ENCODE data around the gene CCDC30.

CCDC30 gene

GRCh38 chr1:42518908-42519307, 55.8 kb downstream of the CCDC30 start:
- DNase-seq (ENCODE audit: low read depth): no peak
- TF ChIP-seq MYC (IDR thresholded peaks at IDR 0.05; ENCODE audit: low read depth, low read length) (no peak), POLR2A (IDR thresholded peaks at IDR 0.05; ENCODE audit: extremely low read depth, insufficient read length) (no peak)
- TF ChIP-seq, protein P1, sequence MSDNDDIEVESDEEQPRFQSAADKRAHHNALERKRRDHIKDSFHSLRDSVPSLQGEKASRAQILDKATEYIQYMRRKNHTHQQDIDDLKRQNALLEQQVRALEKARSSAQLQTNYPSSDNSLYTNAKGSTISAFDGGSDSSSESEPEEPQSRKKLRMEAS (IDR thresholded peaks at IDR 0.05; ENCODE audit: low read depth, low read length): no peak
- TF ChIP-seq, protein P2, sequence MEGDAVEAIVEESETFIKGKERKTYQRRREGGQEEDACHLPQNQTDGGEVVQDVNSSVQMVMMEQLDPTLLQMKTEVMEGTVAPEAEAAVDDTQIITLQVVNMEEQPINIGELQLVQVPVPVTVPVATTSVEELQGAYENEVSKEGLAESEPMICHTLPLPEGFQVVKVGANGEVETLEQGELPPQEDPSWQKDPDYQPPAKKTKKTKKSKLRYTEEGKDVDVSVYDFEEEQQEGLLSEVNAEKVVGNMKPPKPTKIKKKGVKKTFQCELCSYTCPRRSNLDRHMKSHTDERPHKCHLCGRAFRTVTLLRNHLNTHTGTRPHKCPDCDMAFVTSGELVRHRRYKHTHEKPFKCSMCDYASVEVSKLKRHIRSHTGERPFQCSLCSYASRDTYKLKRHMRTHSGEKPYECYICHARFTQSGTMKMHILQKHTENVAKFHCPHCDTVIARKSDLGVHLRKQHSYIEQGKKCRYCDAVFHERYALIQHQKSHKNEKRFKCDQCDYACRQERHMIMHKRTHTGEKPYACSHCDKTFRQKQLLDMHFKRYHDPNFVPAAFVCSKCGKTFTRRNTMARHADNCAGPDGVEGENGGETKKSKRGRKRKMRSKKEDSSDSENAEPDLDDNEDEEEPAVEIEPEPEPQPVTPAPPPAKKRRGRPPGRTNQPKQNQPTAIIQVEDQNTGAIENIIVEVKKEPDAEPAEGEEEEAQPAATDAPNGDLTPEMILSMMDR (IDR thresholded peaks at IDR 0.05; ENCODE audit: low read depth, low read length): no peak
- H3K4me3 ChIP-seq (ENCODE audit: low read depth, low read length): no peak overlapping the region

- DNase-seq (ENCODE audit: low read depth): no peak
- no peak overlapping the region for H3K4me3 ChIP-seq (ENCODE audit: low read depth, low read length)
- TF ChIP-seq, protein P2 (IDR thresholded peaks at IDR 0.05; ENCODE audit: low read depth, low read length): no peak
- TF ChIP-seq, protein P1 (IDR thresholded peaks at IDR 0.05; ENCODE audit: low read depth, low read length): no peak
- TF ChIP-seq POLR2A (IDR thresholded peaks at IDR 0.05; ENCODE audit: extremely low read depth, insufficient read length) (no peak), MYC (IDR thresholded peaks at IDR 0.05; ENCODE audit: low read depth, low read length) (no peak)
These were observed 60.1 kb downstream of the CCDC30 start for GRCh38 chr1:42523171-42523570.

DNA sequence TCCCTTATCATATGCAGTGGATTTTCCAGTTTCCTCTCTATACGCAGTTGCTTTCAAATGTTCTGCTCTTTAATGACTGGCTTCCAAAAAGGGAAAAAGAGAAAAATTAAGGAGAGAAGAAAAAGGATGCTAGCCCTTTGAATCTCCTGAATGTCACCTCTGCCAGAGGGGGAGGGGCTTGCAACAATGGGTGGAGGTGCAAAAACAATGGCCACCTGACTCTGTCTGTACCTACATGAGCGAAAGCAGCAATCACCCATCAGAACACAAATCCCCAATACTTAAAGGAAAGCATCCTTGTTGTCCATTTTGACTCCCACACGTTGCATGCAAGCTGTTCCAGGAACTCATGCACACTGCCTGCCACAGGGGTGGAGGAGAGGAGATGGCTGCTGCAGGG, 61.2 kb downstream of the CCDC30 start:
- no peak for DNase-seq (ENCODE audit: low read depth)
- H3K4me3 ChIP-seq (ENCODE audit: low read depth, low read length): no peak overlapping the region
- TF ChIP-seq, protein P2 (IDR thresholded peaks at IDR 0.05; ENCODE audit: low read depth, low read length): no peak

DNA sequence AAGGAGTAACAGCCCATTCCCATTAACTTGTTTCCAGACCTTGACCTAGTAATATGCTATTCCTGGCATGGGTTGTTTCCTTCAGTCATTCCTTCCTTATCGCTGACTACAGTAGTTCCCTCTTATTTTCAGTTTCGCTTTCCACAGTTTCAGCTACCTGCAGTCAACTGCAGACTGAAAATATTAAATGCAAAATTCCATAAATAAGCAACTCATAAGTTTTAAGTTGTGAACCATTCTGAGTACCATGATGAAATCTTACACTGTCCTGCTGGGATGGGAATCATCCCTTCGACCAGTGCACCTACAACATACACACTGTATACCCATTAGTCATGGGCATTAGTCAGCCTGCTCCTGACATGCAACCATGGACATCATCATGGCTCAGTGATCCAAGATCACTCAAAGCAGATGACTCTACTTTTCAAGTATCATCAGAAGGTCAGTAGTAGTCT, 66.7 kb downstream of the CCDC30 start:
- no peak overlapping the region for H3K4me3 ChIP-seq (ENCODE audit: low read depth, low read length)
- no peak for DNase-seq (ENCODE audit: low read depth)
- TF ChIP-seq, protein P2 (IDR thresholded peaks at IDR 0.05; ENCODE audit: low read depth, low read length): no peak
- TF ChIP-seq, protein P1 (IDR thresholded peaks at IDR 0.05; ENCODE audit: low read depth, low read length): no peak
- TF ChIP-seq POLR2A (IDR thresholded peaks at IDR 0.05; ENCODE audit: extremely low read depth, insufficient read length) (no peak), MYC (IDR thresholded peaks at IDR 0.05; ENCODE audit: low read depth, low read length) (no peak)

- DNase-seq (ENCODE audit: low read depth): no peak
- no peak overlapping the region for H3K4me3 ChIP-seq (ENCODE audit: low read depth, low read length)
- no peak for TF ChIP-seq POLR2A (IDR thresholded peaks at IDR 0.05; ENCODE audit: extremely low read depth, insufficient read length)
- TF ChIP-seq, protein P2 (IDR thresholded peaks at IDR 0.05; ENCODE audit: low read depth, low read length): no peak
- TF ChIP-seq, protein P1 (IDR thresholded peaks at IDR 0.05; ENCODE audit: low read depth, low read length): no peak
- TF ChIP-seq MYC (IDR thresholded peaks at IDR 0.05; ENCODE audit: low read depth, low read length): no peak
These were observed 68.0 kb downstream of the CCDC30 start for GRCh38 chr1:42531043-42531442.
